GM23338 (cell line): Measurements from ENCODE around the gene ERC2. TPM values are rescaled to one million over a fixed set of nuclear protein-coding genes. Genes with fewer than 3 reads are reported as not detected.

Source experiments
- ATAC-seq: fragments of 200-7000 bp; cut with Tn5 transposase; 3 replicates; pipeline ENCODE4 v1.9.1; 2020
- DNase-seq: peaks from one replicate; pipeline ENCODE4 v3.0.0-alpha.2; 2015; ENCODE audit warnings: low spot score
- H2AFZ ChIP-seq: fragments of 200-600 bp; sonication (generic); 2 replicates; pipeline ENCODE4 v1.8.0; 2016; ENCODE audit warnings: antibody characterized with exemption, mild to moderate bottlenecking, moderate library complexity
- H3F3A ChIP-seq: fragments of 200-600 bp; sonication (generic); replicated peaks from 2 replicates; pipeline ENCODE4 v1.8.0; 2017; ENCODE audit warnings: antibody characterized with exemption, mixed run types, low read depth
- H3K27ac ChIP-seq: fragments of 200-600 bp; sonication (generic); 2 replicates; pipeline ENCODE4 v1.6.1; 2016; ENCODE audit warnings: low read depth
- H3K27me3 ChIP-seq: fragments of 200-600 bp; sonication (generic); 2 replicates; pipeline ENCODE4 v1.8.0; 2016; ENCODE audit warnings: mild to moderate bottlenecking, mixed run types, moderate library complexity; ENCODE audit not compliant: insufficient read depth
- H3K36me3 ChIP-seq: fragments of 200-600 bp; sonication (generic); 2 replicates; pipeline ENCODE4 v1.8.0; 2016; ENCODE audit warnings: mild to moderate bottlenecking; ENCODE audit not compliant: insufficient read depth
- H3K4me1 ChIP-seq: fragments of 200-600 bp; sonication (generic); 2 replicates; pipeline ENCODE4 v1.8.0; 2016; ENCODE audit warnings: mild to moderate bottlenecking, moderate library complexity; ENCODE audit not compliant: insufficient read depth
- H3K4me2 ChIP-seq: fragments of 200-600 bp; sonication (generic); 2 replicates; pipeline ENCODE4 v1.7.1; 2017; ENCODE audit warnings: mixed run types
- H3K4me3 ChIP-seq: fragments of 200-600 bp; sonication (generic); 2 replicates; pipeline ENCODE4 v1.6.1; 2016; ENCODE audit warnings: mixed run types
- H3K79me2 ChIP-seq: fragments of 200-600 bp; sonication (generic); replicated peaks from 2 replicates; pipeline ENCODE4 v1.8.0; 2017; ENCODE audit warnings: mild to moderate bottlenecking; ENCODE audit not compliant: insufficient read depth
- H3K9me2 ChIP-seq: fragments of 200-600 bp; sonication (generic); 2 replicates; pipeline ENCODE4 v1.8.0; 2017; ENCODE audit not compliant: insufficient read depth
- H4K20me1 ChIP-seq: fragments of 200-600 bp; sonication (generic); replicated peaks from 2 replicates; pipeline ENCODE4 v1.8.0; 2017; ENCODE audit warnings: mild to moderate bottlenecking; ENCODE audit not compliant: insufficient read depth
- H3K27ac Mint-ChIP-seq: 2 replicates; pipeline ENCODE4 v1.8.0; 2020; ENCODE audit warnings: inconsistent platforms, mild to moderate bottlenecking, moderate library complexity, mixed read lengths
- H3K27me3 Mint-ChIP-seq: 3 replicates; pipeline ENCODE4 v1.8.0; 2022; ENCODE audit warnings: low read depth, mild to moderate bottlenecking, moderate library complexity, mixed read lengths, inconsistent platforms; ENCODE audit not compliant: insufficient read depth, poor library complexity
- H3K36me3 Mint-ChIP-seq: 3 replicates; pipeline ENCODE4 v1.8.0; 2021; ENCODE audit warnings: low read depth, mild to moderate bottlenecking, inconsistent platforms, moderate library complexity, mixed read lengths
- H3K4me1 Mint-ChIP-seq: 3 replicates; pipeline ENCODE4 v1.8.0; 2020; ENCODE audit warnings: mild to moderate bottlenecking, inconsistent platforms, mixed read lengths
- H3K4me3 Mint-ChIP-seq: 3 replicates; pipeline ENCODE4 v1.8.0; 2021; ENCODE audit warnings: moderate library complexity, mild to moderate bottlenecking, inconsistent platforms, mixed read lengths
- H3K9me3 Mint-ChIP-seq: 3 replicates; pipeline ENCODE4 v1.8.0; 2020; ENCODE audit warnings: moderate library complexity, mild to moderate bottlenecking, inconsistent platforms, mixed read lengths
- CREB1 ChIP-seq: fragments of 250-450 bp; sonication (Bioruptor Pico); IDR thresholded peaks from 2 replicates; pipeline ENCODE4 v1.5.0; 2020; ENCODE audit warnings: low read depth, mild to moderate bottlenecking, moderate library complexity
- CTCF ChIP-seq, 2 experiments: fragments of 200-600 bp in 1 of 2; sonication (generic) in 1 of 2; conservative IDR thresholded peaks; 2 replicates each; pipeline versions ENCODE4 v1.5.1 to v1.6.1; 2016 to 2017; ENCODE audit warnings: antibody characterized with exemption in 2 of 2, low read depth in 2 of 2, mild to moderate bottlenecking in 2 of 2, moderate library complexity in 1 of 2
- ETS1 ChIP-seq: IDR thresholded peaks from 2 replicates; pipeline ENCODE4 v1.6.1; 2016; ENCODE audit warnings: antibody characterized with exemption
- EZH2 ChIP-seq: fragments of 200-600 bp; sonication (generic); IDR thresholded peaks from one replicate; pipeline ENCODE4 v1.8.0; 2017; ENCODE audit warnings: antibody characterized with exemption, mild to moderate bottlenecking, low read depth; ENCODE audit not compliant: unreplicated experiment
- EZH2phosphoT487 ChIP-seq: fragments of 200-600 bp; sonication (generic); IDR thresholded peaks from one replicate; pipeline ENCODE4 v1.8.1; 2018; ENCODE audit warnings: antibody characterized with exemption; ENCODE audit not compliant: unreplicated experiment
- JUNB ChIP-seq: IDR thresholded peaks from one replicate; pipeline ENCODE4 v1.6.1; 2016; ENCODE audit warnings: antibody characterized with exemption; ENCODE audit not compliant: unreplicated experiment
- NANOG ChIP-seq: IDR thresholded peaks from 2 replicates; pipeline ENCODE4 v1.6.1; 2016; ENCODE audit warnings: antibody characterized with exemption, borderline replicate concordance
- POLR2AphosphoS5 ChIP-seq: IDR thresholded peaks from 2 replicates; pipeline ENCODE4 v1.6.1; 2016; ENCODE audit warnings: antibody characterized with exemption, low read depth
- REST ChIP-seq: IDR thresholded peaks from one replicate; pipeline ENCODE4 v1.6.1; 2018; ENCODE audit warnings: antibody characterized with exemption; ENCODE audit not compliant: unreplicated experiment
- STAT1 ChIP-seq: IDR thresholded peaks from one replicate; pipeline ENCODE4 v1.6.1; 2016; ENCODE audit warnings: antibody characterized with exemption; ENCODE audit not compliant: unreplicated experiment
- ZNF114 ChIP-seq: fragments of 250-450 bp; sonication (Bioruptor Pico); IDR thresholded peaks from 2 replicates; pipeline ENCODE4 v1.5.0; 2020; ENCODE audit warnings: mild to moderate bottlenecking, moderate library complexity
- ZNF331 ChIP-seq: fragments of 250-450 bp; sonication (Bioruptor Pico); IDR thresholded peaks from 2 replicates; pipeline ENCODE4 v1.5.0; 2020; ENCODE audit warnings: low read depth, mild to moderate bottlenecking, moderate library complexity
- ZNF462 ChIP-seq: fragments of 250-450 bp; sonication (Bioruptor Pico); IDR thresholded peaks from 2 replicates; pipeline ENCODE4 v1.5.0; 2020; ENCODE audit warnings: mild to moderate bottlenecking, moderate library complexity
- polyA plus RNA-seq: library from polyadenylated mRNA; unstranded; fragments of >200 nt; fragmentation: Nextera tagmentation; extraction: Ambion mirVana; gene quantifications from 2 replicates; pipeline ENCODE4 v1.2.1, GENCODE V29; 2016
- total RNA-seq: library from RNA; depleted of rRNA; stranded (reverse); fragments of >200 nt; shearing (Covaris generic); gene quantifications from 2 replicates; pipeline ENCODE4 v1.2.3, GENCODE V29; 2014

Gene ERC2
- total and polyA plus RNA-seq, 2 experiments from 2014 or later, result 11.8 to 13.7 TPM

GRCh38 chr3:55636300-55637195 lies 831.7 kb downstream of the ERC2 start:
- Histone ChIP-seq H4K20me1 (no peaks in the 10 kb centered on the region), H3K27ac (no peak overlapping the region), H2AFZ (no peak overlapping the region), H3K4me1 (peaks cover 15% of the 10 kb centered on the region), H3F3A (no peaks in the 10 kb centered on the region), H3K36me3 (no peaks in the 10 kb centered on the region), H3K4me2 (no peak overlapping the region), H3K27me3 (no peaks in the 10 kb centered on the region), H3K79me2 (no peaks in the 10 kb centered on the region), H3K4me3 (no peak overlapping the region), H3K9me2 (peaks cover 22% of the 10 kb centered on the region; the same call in 1 of the 2 replicates)
- Mint-ChIP-seq H3K4me1 (peaks cover 22% of the 10 kb centered on the region), H3K27me3 (peaks cover 2% of the 10 kb centered on the region), H3K27ac (no peak overlapping the region), H3K4me3 (no peak overlapping the region), H3K9me3 (no peaks in the 10 kb centered on the region), H3K36me3 (no peaks in the 10 kb centered on the region)
- ATAC-seq (no peak), DNase-seq (no peak)
- TF ChIP-seq EZH2 (no peak), CREB1 (CRISPR knock-in tag) (no peak), CTCF (conservative IDR thresholded peaks at IDR 0.05; ENCODE audit: low read depth in 2 of 2) (no peak), STAT1 (no peak), EZH2phosphoT487 (no peak), ZNF114 (CRISPR knock-in tag) (no peak), ZNF331 (CRISPR knock-in tag) (no peak), NANOG (no peak), ETS1 (no peak), JUNB (no peak), REST (no peak), ZNF462 (CRISPR knock-in tag) (no peak), POLR2AphosphoS5 (no peak)
